K562 (cell line): ENCODE results near the gene ZNF644. TPM values are rescaled to one million over a fixed set of nuclear protein-coding genes. Genes with fewer than 3 reads are reported as not detected.
A peak's percentile ranks its signal among the peaks of the same experiment; 100 is the strongest.

Experiments used
- ARID4B ChIP-seq: sonication (generic); formaldehyde crosslinking; IDR thresholded peaks from 2 replicates; pipeline ENCODE4 v1.8.0; 2022; ENCODE audit warnings: mild to moderate bottlenecking, missing genetic modification reagents
- CTCFL ChIP-seq: IDR thresholded peaks from 2 replicates; pipeline ENCODE4 v1.6.1; 2011; ENCODE audit warnings: borderline replicate concordance, low read depth, mild to moderate bottlenecking, moderate library complexity, low read length; ENCODE audit not compliant: insufficient read depth, poor library complexity, severe bottlenecking
- DPF2 ChIP-seq: fragments of 450-650 bp; IDR thresholded peaks from 2 replicates; pipeline ENCODE4 v1.6.1; 2016
- ESRRB ChIP-seq: fragments of 250-450 bp; sonication (Bioruptor Pico); IDR thresholded peaks from 2 replicates; pipeline ENCODE4 v1.5.0; 2020; ENCODE audit warnings: mild to moderate bottlenecking, moderate library complexity, borderline replicate concordance
- MED1 ChIP-seq: sonication (generic); formaldehyde crosslinking; IDR thresholded peaks from 2 replicates; pipeline ENCODE4 v1.8.1; 2023; ENCODE audit warnings: missing genetic modification reagents, borderline replicate concordance
- SMARCE1 ChIP-seq: fragments of 450-650 bp; IDR thresholded peaks from 2 replicates; pipeline ENCODE4 v1.7.1; 2016; ENCODE audit warnings: mild to moderate bottlenecking
- TEAD2 ChIP-seq: fragments of 450-650 bp; IDR thresholded peaks from 2 replicates; pipeline ENCODE4 v1.6.1; 2016; ENCODE audit warnings: missing genetic modification characterization, control low read depth, missing compliant biosample characterization
- THRAP3 ChIP-seq: fragments of 450-650 bp; IDR thresholded peaks from 2 replicates; pipeline ENCODE4 v1.6.1; 2016; ENCODE audit warnings: mild to moderate bottlenecking, inconsistent platforms, borderline replicate concordance
- ZC3H11A ChIP-seq: IDR thresholded peaks from 2 replicates; pipeline ENCODE4 v1.6.1; 2012; ENCODE audit warnings: low read depth, low read length, improper control_type of control experiment
- polyA plus RNA-seq, 8 experiments: library from polyadenylated mRNA; depleted of rRNA in 4 of 8; stranded (reverse) in 5 of 8; unstranded in 3 of 8; fragments of >200 nt; fragmentation: Nextera tagmentation in 2 of 8; fragmentation: Illumina TruSeq in 1 of 8; extraction: Ambion mirVana in 2 of 8; extraction: Trizol in 1 of 8; gene quantifications; 2 replicates each; pipeline versions ENCODE4 v1.2.1 to v1.2.3, GENCODE V29; 2011 to 2014; ENCODE audit warnings: inconsistent platforms in 1 of 8, missing spikeins in 1 of 8
- total RNA-seq, 7 experiments: library from RNA; depleted of rRNA in 6 of 7; stranded (reverse); fragments of >200 nt in 6 of 7; fragmentation: Illumina TruSeq in 2 of 7; extraction: Trizol in 2 of 7; gene quantifications; 2 replicates each; pipeline versions ENCODE4 v1.2.1 to v1.2.3, GENCODE V29; 2011 to 2021; ENCODE audit warnings: low replicate concordance in 1 of 7
- TF ChIP-seq, protein P1 (sequence below): sonication (generic); formaldehyde crosslinking; IDR thresholded peaks from 2 replicates; pipeline ENCODE4 v1.8.0; 2022; ENCODE audit warnings: missing genetic modification reagents, mild to moderate bottlenecking, moderate library complexity, borderline replicate concordance
- TF ChIP-seq, protein P2 (sequence below): fragments of 250-450 bp; sonication (Bioruptor Pico); IDR thresholded peaks from 2 replicates; pipeline ENCODE4 v1.4.0; 2020; ENCODE audit warnings: borderline replicate concordance
- TF ChIP-seq, protein P3 (sequence below): fragments of 250-450 bp; sonication (Bioruptor Pico); IDR thresholded peaks from 2 replicates; pipeline ENCODE4 v1.5.0; 2021; ENCODE audit warnings: mild to moderate bottlenecking, moderate library complexity

Gene ZNF644
- total and polyA plus RNA-seq, 9 of the 15 experiments (the other 6 are each of a cell fraction or from before 2014, with no cell fraction given) = 25.3 to 71.4 (median 39.6) TPM

DNA sequence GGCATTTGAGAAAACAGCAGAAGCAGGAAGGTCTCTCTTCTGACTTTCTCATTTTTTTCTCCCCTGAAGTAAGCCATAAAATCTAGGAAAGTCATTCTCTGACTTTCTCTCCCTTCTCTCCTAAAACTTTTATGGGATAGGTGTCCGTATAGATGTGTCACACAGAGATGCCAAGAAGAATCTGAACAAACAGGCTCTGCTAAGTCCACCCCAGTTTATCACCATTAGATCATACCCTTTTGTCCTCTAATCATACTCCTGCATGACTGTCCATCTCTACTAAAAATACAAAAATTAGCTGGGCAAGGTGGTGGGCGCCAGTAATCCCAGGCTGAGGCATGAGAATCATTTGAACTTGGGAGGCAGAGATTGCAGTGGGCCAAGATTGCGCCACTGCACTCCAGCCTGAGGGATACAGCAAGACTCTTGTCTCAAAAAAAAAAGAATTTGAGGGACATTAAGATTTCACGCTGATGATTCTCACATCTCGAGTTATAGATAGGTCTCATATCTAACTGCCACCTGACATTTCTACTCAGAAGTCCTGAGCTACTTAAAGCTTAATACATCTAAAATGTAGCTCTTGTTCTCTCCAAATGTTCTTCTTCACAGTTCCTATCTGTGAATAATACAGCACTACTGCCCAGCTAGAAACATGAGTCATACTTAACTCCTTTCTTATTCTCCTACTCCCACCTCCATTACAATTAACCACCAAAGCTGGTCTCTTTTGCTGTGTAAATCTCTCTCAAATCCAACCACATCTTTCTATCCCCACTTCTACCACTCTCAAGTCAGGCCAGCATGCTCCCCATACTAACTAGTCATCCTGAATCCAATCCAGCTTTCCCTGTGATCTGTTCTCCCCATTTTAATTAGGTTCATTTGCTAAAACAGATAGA, 47.7 kb downstream of the ZNF644 start (continued):
- no peak for TF ChIP-seq ARID4B (CRISPR knock-in tag)
- no peak for TF ChIP-seq THRAP3
- no peak for TF ChIP-seq TEAD2
- TF ChIP-seq ESRRB (CRISPR knock-in tag) = no peak
- no peak for TF ChIP-seq CTCFL
- TF ChIP-seq, protein P1, sequence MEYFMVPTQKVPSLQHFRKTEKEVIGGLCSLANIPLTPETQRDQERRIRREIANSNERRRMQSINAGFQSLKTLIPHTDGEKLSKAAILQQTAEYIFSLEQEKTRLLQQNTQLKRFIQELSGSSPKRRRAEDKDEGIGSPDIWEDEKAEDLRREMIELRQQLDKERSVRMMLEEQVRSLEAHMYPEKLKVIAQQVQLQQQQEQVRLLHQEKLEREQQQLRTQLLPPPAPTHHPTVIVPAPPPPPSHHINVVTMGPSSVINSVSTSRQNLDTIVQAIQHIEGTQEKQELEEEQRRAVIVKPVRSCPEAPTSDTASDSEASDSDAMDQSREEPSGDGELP (CRISPR knock-in tag) = no peak
- TF ChIP-seq ZC3H11A = no peak
- no peak for TF ChIP-seq MED1 (CRISPR knock-in tag)
- TF ChIP-seq, protein P2, sequence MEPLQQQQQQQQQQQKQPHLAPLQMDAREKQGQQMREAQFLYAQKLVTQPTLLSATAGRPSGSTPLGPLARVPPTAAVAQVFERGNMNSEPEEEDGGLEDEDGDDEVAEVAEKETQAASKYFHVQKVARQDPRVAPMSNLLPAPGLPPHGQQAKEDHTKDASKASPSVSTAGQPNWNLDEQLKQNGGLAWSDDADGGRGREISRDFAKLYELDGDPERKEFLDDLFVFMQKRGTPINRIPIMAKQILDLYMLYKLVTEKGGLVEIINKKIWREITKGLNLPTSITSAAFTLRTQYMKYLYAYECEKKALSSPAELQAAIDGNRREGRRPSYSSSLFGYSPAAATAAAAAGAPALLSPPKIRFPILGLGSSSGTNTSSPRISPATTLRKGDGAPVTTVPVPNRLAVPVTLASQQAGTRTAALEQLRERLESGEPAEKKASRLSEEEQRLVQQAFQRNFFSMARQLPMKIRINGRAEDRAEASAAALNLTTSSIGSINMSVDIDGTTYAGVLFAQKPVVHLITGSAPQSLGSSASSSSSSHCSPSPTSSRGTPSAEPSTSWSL = no peak
- TF ChIP-seq SMARCE1 = peak; percentile 73; the same call in 1 of the 2 replicates
- TF ChIP-seq, protein P3, sequence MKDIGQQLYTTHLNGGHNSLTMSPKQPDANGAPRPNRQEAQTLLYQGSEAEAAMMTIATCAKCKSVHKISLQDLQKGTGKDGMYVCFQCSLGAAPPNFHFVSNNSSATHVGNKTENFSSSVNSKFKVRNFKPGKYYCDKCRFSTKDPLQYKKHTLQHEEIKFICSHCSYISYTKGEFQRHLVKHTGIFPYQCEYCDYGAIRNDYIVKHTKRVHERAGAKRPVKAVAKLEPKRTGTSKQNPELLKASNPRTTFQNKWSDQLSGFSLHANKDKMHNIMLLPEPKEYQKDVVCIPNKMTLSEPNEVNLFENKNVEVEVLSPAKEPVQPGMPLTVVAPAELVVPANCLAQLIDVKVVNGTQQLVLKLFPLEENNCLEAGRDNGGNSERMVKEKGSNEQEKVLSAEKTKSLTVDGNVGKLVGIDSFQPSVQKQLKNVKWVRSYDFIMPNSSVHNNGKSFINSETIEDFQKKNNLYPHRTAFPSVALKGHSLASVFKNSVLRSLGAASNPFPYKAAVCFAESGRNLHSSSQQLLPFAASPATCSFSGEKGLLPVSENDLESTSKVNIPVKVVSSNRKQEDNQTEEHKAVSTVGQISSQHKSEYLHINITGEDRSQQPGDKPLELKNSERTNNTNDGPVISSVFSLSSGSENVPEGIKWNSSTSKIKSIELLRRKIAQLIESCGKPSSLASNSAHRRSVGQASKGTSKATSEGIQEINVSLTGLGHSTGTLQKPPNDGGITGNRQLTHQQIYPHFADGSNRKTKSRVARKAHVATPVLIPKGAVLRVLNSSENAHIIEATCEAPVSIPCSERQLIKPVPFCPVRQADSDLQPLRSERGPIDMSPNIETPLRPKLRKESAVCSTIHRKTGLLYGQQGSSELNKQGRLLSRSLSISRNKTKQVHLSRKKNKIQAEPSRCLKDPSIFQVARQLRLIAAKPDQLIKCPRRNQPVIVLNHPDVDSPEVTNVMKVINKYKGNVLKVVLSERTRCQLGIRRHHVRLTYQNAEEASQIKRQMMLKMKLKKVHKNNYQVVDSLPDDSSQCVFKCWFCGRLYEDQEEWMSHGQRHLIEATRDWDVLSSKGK = no peak
- peak; percentile 74 for TF ChIP-seq DPF2
